ENCODE measurements around the gene CDADC1.

- TF ChIP-seq, protein P1, sequence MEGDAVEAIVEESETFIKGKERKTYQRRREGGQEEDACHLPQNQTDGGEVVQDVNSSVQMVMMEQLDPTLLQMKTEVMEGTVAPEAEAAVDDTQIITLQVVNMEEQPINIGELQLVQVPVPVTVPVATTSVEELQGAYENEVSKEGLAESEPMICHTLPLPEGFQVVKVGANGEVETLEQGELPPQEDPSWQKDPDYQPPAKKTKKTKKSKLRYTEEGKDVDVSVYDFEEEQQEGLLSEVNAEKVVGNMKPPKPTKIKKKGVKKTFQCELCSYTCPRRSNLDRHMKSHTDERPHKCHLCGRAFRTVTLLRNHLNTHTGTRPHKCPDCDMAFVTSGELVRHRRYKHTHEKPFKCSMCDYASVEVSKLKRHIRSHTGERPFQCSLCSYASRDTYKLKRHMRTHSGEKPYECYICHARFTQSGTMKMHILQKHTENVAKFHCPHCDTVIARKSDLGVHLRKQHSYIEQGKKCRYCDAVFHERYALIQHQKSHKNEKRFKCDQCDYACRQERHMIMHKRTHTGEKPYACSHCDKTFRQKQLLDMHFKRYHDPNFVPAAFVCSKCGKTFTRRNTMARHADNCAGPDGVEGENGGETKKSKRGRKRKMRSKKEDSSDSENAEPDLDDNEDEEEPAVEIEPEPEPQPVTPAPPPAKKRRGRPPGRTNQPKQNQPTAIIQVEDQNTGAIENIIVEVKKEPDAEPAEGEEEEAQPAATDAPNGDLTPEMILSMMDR (IDR thresholded peaks at IDR 0.05; ENCODE audit: insufficient read depth, low read depth, low read length), result peak; percentile 62
- no peak for TF ChIP-seq EZH2 (IDR thresholded peaks at IDR 0.05; ENCODE audit: insufficient read depth, low read length)
Observed at GRCh38 chr13:49240017-49240416, 7.7 kb upstream of the CDADC1 start.
